Measurements from ENCODE around the gene ATRNL1.
"Not testable (repeated sequence)": the region's sequence is repeated elsewhere in the genome, so short reads cannot be mapped to it uniquely, and the experiment has no call there.

Gene ATRNL1

DNA sequence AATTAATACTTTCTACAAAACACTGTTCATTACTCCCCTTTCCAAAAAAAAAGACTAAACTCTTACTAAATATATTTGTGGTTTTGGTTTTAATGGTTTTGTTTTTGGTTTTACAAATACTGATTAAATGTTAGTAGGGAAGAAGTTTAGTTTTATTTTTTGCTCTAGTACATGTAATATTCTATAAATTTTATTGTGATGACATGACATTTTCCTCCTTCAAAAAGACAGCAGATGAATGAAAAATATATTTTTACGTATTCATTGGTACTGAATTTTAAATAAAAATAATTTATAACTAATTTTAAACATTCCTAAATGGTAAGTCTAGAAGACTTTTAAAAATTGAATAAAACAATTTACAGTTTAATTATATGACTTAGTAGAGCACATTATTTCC, 667.0 kb downstream of the ATRNL1 start:
- DNase-seq (ENCODE audit: low read depth): no peak

DNA sequence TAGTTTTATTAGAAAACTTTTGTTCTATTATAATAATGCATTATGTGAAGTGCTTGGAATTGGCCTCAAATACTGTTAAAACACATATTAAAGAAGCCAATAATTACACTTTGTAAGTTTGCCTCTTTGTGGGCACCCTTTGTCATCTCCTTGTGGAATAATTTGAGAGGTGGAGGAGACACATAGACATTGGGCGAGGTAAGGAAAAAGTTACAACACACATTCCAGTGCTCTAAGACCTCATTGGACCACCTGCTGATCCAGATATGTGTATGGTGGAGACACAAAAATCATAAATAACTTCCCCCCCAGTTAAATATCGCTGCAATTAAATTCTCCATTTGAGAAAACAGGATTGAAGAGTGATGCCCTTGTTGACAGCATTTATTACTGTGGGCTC, 668.0 kb downstream of the ATRNL1 start:
- no peak for DNase-seq (ENCODE audit: low read depth)

DNA sequence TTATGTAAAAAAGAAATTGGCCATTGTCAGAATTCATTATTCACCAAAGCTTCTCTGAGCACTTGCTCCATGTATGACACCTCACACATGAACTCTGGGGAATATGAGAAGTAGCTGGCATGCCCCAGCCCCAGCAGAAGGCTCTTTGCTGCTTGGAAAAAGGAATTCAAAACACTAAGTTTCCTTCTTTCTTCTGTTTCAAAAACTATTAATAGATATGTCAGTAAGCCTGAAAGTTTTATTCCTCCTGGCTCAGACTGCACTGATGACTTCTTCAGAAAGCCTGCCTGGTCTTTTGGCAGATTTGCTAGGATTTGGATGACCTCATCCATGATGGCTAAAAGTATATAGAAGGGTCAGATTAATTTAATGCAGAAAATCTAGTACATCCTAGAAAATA, 668.9 kb downstream of the ATRNL1 start:
- no peak for DNase-seq (ENCODE audit: low read depth)

DNA sequence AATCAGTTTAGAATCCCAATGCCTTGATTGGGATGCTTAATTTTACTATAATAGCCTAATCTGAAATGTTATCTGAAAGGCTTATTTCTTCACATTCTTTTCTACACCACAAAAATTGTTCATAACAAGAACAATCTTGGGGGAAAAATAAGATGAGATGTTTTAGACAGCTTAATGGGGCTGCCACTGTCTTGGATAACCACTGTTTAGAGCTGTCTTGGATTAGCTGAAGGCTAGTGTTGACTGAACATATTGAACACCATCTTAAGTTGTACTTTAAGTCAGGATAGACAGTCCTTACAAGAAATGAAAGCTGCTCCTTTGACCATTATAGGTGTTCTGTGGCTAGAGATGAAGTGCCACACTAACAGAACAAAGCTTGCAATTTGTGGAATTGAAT, 678.6 kb downstream of the ATRNL1 start:
- DNase-seq (ENCODE audit: low read depth): no peak

DNA sequence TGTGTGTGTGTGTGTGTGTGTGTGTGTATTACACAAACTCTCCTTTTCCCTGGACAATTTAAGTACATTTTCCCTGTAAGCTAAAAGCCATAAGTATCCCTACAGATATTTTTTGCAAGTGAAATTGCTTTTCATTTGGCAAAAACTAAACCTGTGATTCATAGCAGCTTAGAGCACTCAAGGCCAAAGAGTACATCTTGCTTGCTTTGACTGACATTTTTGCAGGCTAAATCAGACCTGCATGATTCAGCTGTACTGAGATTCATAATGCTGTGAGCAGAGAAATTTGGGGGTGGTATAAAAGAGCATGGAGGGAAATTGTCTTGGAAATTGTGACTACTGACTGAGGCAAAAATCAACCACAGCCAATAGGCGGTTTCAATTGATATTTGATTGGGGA, 679.4 kb downstream of the ATRNL1 start:
- DNase-seq (ENCODE audit: low read depth): no peak

DNA sequence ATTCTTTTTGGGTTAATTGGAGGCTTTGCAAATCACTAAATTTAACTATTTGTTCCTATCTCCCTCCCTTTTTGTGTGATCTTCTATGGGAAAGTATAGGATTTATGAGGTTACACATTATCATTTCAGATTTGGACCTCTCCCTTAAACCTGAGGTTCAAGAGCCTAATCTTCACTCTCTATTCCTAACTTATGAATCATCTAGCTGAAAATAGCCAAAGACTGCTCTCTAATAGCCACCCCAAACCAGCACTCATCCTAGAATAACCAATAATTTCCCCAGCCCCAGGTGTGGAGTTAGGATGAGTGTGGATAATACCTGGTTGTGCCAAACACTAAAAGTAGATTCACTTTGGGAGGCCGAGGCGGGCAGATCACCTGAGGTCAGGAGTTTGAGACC, 680.7 kb downstream of the ATRNL1 start:
- no peak for DNase-seq (ENCODE audit: low read depth)

DNA sequence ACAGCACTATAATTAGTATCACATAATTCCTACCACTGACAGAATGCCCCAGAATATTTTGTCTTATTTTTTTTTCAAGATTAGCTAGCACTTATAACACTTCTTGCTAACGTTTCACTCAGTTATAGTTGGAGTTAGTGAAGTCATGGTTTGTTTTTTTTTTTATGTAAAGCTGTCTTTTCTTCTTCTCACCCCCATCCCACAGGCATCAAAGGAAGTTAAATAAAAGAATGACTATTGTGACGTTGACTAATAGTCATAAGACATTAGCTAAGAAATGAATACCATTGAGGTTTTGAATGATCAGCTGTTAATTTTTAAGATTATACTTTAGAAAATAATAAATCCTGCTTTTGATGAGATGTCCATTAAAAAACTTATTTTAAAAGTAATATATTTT, 681.6 kb downstream of the ATRNL1 start:
- no peak for DNase-seq (ENCODE audit: low read depth)

DNA sequence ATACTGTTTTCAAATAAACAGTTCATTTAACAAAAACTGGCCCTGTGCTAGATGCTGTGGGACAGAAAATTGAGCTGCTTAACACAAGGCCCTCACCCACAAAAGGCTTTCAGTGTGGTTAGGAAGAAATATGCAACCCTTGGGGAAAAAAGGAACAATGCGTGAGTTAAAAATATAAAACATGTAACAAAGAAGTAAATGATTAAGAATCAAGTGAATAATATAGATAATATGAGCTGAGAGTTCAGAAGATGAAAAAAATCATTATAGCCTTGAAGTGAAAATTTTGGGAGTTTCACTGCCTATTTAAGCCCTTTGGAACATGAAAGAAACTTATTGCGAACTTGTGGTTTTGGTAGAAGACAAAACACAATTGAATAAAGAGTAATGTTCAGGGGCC, 684.5 kb downstream of the ATRNL1 start:
- no peak for DNase-seq (ENCODE audit: low read depth)

DNA sequence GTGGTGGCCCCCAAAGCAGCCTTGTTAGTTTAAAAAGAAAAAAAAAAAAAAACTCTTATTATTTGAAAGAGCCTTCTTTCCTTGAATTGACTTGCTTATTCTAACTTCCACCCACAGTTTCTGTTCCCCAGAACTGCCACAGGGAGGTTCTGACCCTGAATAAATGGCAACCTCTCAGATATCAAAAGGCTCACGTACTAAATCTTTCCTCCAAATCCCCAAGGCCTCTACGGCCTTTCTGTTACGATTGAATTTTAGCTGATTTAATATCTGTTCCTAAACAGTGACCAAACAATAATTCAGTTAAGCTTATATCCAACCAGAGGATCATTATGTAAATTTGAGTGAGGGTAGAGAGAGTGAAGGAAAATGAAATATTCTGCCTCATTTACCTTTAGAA, 697.1 kb downstream of the ATRNL1 start:
- no peak for DNase-seq (ENCODE audit: low read depth)

DNA sequence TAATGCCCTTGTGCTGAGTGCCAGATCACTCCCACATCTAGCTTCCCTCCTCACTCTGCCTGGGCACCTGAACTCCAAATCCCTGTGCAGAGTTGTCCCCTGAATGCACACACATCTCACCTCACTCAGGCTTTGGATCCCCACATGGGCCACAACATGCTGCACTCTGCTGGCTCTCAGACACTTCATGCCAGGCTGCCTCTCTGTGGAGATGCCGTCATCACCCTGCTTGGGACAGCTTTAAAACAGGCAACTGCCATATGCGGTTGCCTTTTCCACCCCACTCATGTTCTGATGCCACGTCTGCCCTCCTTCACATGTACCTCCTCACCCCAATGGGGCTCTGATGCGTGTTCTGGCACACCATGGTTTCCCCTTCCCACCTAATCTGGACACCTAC, 702.8 kb downstream of the ATRNL1 start:
- no peak for DNase-seq (ENCODE audit: low read depth)

DNA sequence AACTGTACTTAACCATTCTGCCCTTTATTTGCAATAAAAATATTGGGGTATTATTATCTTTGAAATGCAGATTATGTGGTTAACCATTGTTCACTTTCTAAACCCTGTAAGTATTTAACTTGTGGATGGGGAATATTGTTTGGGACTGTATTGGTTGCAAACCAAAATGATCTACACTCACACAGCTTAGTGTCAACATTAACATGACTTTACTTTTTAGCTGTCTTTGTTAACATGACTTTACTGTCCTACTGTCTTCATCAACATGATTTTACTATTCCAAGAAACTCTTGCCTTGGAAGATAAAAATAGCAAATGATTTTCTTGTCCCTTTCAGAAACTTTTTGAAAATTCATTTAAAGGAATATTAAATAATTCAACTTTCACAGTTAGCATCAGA, 708.3 kb downstream of the ATRNL1 start:
- no peak for DNase-seq (ENCODE audit: low read depth)

DNA sequence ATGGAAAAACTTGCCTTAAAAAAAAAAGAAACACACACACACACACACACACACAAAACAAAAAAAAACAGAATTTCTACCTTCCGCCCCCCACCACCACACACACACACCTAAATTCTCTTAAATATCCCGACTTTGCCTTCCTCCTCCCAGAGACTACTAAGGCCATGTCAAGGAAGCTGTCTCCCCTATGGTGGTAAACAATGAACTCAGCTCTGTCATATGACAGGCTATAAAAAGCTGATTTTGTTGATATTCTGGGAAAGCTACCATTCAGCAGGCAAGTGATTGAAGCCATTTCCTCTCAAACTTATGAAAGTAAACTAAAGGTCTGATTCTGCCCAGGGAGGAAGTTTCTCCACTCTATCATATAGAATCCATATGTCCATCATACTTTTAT, 708.8 kb downstream of the ATRNL1 start:
- DNase-seq (ENCODE audit: low read depth): no peak

DNA sequence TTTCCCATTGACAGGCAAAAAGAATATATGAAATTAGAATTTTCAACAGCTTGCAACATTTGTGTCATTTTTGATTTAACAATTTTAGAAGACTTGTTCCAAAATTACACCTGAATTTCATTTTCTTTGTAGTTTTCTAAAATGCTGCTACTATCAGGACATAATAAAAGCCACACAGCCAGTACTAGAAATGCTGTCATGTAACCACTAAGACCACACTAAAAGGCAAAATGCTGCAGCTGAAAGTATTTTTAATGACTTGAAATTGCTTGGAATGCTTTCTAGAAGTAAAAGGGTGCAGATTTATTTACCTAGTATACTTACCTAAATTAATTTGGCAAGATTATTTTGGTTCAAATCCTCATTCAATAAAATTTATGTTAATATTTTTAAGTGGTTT, 709.7 kb downstream of the ATRNL1 start:
- DNase-seq (ENCODE audit: low read depth): no peak

DNA sequence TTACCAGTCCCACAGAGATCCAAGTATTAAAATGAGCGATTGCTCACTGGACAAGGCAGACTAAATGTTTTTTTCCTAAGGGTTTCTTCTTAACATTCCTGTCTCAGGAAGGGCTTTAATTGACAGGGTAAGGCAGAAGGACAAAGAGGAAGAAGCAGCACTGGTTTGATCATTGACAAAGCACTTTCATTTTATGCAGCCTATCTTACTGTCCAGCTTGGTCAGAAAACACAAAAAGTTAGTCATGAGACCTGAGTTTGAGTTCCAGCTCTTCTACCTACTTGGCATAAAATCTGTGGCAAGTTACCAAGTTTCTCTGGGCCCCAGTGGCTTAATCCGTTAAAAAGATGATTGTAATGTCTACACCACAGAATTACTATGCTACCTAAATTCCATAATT, 721.4 kb downstream of the ATRNL1 start:
- no peak for DNase-seq (ENCODE audit: low read depth)

DNA sequence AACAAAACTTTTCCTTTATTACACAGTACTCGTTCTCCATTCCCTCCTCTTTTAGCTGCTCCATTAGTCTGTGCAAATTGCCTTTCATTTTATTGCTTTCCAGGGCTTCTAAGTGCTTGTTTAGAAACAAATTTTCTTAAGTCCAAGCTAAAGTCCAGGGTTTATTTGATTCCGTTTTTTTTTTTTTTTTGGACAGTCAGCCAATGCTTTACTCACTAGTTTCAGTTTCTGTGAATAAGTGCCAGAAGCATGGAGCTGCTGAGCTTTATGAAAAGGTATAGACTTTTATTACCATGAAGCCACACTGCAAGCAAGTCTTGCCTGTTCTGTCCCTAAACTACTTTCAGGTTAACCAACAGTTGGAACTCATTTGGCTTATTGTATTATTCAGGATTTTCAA, 724.8 kb downstream of the ATRNL1 start:
- no peak for DNase-seq (ENCODE audit: low read depth)

DNA sequence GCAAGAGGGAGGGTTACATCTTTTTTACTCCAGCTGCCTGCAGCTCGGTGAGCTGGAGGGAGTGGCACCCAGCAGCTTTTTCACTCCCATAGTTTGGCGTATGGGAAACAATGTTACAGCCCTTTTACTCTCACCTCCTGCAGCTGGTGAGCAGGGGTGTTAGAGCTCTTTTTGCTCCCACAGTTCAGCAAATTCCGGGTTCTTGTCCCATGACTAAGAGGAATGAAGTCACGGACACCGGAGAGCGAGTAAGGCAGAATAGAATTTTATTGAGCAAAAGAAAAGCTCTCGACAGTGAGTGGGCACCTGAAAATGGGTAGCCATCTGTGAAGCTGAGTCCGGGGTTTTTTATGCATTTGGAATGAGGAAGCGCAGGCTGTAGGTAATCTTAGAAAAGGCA, 733.2 kb downstream of the ATRNL1 start:
- no peak for DNase-seq (ENCODE audit: low read depth)

DNA sequence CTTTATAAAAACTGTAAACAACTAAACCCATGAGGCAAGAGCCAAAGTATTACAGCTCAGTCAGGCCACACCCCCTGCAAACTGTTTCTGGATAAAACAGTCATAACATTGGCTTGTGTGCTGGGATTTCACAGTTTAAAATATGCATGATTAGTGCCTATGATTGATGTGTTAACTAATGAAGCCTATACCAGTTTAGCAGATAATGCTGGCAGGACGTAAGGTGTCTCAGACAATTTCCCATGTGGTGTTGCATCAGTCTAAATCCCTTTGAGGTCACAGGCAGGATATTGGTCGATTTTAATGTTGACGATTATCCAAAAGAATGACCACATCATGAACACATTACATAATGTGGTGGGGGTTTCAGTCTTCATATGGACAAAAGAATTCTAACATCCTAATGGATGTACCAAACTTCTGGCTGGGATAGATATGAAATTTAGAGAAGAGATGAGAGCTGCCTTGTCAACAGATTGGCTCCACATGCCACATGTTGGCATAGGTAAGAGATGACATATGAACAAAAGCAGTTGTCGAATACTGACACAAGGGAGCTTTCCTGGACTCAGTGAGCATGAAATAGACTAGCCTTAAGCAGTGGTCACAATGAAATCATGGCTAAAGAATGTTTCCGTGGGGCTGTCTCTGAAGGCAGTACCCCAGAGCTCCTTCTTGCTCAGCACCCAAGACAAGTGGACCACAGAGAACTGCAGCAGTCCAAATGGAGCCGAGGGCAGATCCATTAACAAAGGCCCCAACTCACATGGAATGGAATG, 734.3 kb downstream of the ATRNL1 start:
- no peak for DNase-seq (ENCODE audit: low read depth)

DNA sequence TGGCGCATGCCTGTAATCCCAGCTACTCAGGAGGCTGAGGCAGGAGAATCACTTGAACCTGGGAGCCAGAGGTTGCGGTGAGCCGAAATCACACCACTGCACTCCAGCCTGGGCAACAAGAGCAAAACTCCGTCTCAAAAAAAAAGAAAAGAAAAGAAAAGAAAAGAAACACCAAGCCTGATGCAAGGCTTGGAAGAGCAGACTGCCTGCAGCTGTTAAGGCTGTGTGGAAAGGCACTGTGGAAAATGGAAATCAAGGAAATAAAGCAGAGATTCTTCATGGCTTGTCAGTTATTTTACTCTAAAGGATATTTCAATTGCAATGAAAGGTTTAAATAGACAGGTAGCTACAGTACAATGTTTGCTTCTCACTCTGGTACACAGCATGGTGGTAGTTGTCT, 735.0 kb downstream of the ATRNL1 start:
- not testable (repeated sequence) for DNase-seq (ENCODE audit: low read depth)

DNA sequence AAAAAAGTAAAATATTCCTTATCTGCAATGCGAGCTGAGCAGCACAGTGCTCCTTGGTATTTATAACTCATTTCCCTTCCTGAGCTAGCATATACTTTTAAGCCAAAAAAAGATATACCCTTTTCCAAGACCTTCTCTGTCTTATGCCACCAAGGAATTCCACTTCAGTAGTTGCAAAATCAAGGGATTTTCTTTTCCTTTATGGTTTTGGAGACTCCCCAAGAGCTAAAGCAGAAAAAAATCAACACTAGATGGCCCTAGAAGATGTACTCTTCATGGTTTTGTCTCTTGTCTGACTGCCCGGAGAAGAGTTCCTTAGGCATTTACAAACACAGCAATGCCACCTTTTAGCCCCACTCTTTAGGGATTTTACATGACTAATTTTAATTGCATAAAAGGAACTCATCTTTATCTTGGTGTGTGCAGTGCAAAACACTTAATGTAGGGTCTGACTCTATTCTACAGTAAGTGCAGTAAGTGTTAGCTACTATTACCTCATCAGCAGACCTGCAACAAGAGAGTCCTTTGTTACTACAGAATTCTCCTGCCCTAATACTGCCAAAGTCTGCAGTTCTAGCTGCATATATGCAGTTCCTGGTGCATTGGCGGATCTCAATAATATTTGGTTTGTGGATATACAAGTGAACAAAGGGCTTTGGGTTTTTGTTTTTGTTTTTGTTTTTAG, 736.5 kb downstream of the ATRNL1 start:
- DNase-seq (ENCODE audit: low read depth): no peak

DNA sequence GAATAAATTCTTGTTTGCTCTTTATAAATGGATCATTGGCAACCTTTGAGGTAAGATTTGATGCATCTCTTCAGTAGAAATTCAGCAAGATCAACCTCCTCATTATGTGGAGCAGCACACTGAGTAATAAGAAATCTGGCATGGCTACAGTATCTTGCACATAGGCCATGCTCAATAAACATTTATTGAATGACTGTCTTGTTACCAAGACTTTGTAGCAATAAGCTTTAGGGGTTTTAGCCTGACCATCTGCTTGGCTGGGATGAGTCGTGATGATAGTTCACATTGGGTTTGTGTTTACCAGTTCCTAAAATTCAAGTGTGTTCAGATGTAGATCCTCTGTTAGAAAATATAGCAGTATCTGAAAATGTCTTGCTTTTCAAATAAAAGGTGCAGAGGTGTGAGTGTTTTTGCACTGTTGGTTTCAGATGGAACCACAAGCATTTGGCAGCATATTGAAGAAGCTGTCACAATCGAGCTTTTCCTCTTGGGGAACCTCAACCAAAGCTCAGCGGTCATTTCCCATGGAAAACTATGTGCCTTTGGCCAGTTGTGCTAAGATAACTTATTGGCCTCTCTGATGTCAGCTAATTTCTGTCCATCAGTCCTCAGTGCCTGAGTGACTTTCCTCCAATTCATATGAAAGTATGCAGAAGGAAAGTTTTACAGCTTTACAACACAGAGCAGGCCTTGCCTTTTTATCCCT, 737.3 kb downstream of the ATRNL1 start:
- DNase-seq (ENCODE audit: low read depth): no peak

DNA sequence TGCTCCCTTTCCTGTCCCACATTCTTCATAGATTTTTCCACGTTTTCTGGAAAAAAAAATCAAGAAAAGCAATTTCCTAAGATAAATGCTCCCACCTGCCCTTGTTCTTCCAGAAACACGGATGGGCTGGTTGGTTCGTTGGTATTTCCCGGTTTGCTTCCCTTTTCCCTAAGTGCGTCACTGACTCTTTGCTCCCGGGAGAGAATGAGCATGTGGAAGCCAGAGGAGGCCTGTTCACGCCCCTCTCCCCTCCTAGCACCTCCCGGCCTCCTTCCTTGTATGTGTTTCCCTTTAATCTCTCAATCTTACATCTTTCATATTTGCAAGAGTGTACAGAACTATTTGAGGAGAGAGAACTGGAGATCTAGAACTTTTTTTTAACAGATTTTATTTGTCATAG, 737.9 kb downstream of the ATRNL1 start:
- no peak for DNase-seq (ENCODE audit: low read depth)

DNA sequence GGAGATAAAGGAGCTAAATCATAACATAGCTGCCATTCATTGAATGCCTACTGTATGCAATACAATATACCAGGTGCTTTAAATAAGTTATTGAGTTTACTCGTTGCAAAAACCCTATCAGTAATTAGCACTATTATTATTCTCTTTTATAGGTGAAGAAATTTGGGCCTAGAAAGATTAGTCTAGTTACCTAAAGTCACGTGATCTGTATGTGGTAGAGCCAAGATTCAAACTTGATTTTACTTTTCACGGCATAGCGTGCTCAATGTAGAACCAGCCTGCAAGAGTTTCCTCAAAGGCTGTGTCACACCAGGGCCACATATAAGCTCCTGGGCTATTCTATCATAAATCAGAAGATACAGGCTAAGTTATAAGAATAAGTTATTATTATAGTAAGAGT, 740.0 kb downstream of the ATRNL1 start:
- DNase-seq (ENCODE audit: low read depth): no peak

DNA sequence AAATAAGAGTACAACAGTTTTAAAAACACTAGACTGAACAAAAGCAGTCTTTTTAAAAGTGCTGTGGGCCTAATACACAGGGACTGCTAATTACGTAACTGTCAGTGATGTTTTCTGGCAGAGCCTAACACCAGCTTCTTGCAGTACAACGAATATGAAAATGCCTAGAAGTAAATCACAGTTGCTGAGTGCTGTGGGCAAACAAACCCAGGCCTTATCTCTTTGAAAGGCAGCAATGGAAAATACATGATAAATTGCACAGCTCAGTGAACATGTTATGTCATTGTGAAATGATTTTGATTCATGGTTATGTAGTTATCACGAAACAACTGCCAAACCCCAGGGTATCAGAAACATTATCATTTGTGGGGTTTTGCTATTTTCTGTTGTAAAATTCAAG, 751.4 kb downstream of the ATRNL1 start:
- no peak for DNase-seq (ENCODE audit: low read depth)
